ENCODE measurements around the gene FCHO2. TPM values are rescaled to one million over a fixed set of nuclear protein-coding genes. Genes with fewer than 3 reads are reported as not detected.

FCHO2 gene
- total RNA-seq, 1 donor from 2014 or later, result 22.4 TPM

Other genes with a start within 250 kb of the FCHO2 start
- gene TNPO1, start 139.4 kb upstream of the FCHO2 start, total RNA-seq, result 123 to 132 TPM (median 132 TPM) in 3 replicates
- gene TMEM171, start 164.5 kb downstream of the FCHO2 start, total RNA-seq, result 1.8 to 3.6 TPM (median 2.6 TPM) in 3 replicates
- gene TMEM174, start 217.2 kb downstream of the FCHO2 start, total RNA-seq, result not detected in 3 replicates